Amygdala (tissue), 56 donors: ENCODE data around the gene F12.
"Not testable (repeated sequence)": the region's sequence is repeated elsewhere in the genome, so short reads cannot be mapped to it uniquely, and the experiment has no call there.

Experiments
- DNase-seq, 56 donors: peaks; one replicate each; lab custom pipeline; 2025; lab: John Stamatoyannopoulos, UW

F12 gene

DNA sequence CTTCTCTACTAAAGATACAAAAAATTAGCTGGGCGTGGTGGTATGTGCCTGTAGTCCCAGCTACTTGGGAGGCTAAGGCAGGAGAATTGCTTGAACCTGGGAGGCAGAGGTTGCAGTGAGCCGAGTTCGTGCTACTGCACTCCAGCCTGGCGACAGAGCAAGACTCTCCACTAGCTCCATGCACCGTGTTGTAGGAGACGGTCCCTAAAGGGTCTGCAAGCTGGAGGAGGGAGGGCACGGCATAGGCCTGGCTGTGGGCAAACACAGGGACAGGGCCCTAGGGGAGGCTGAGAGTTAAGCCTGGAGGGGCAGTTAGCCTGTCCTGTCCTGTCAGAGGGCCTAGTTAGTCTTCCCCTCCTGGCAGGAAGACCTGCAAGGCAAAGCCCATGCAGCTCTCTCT is 48.6 kb downstream of the F12 start:
- DNase-seq: not testable (repeated sequence)

DNA sequence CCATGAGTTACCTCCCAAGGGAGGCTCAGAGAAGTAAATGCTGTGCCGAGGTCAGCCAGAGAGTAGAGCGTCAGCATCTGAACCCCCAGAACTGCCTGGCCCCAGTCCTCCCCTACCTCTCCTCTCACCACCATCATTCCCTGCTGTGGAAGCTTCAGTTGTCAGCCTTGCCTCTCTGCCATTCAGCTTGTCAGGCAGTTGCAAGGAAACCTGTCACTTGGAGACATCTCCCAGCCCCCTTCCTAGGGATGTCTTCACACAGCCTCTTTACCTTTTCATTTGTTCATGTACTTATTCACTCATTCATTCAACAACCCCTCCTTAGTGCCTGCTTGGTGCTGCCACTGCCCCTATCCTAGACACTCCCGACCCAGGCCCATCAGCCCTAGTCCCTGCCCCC is 49.5 kb downstream of the F12 start:
- DNase-seq: no peak

DNA sequence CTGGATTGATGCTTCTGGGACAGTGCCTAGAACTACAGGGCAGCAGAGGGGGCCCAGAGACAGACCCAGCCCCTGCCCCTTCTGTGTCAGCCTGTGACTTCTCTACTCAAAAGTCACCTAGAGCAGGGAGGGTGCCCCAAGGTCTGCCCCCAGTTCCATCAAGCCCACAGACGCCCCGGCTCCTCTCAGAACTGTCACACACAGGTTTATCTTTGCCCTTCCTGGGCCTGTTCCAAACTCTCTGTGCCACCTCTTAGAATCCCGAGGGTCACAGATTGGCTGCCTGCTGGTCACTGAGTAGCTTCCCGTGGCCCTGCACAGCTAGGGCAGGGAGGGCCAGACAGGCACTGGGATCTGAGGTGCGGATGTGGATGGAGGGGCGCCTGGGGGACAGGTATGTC is 49.9 kb downstream of the F12 start:
- DNase-seq: no peak

DNA sequence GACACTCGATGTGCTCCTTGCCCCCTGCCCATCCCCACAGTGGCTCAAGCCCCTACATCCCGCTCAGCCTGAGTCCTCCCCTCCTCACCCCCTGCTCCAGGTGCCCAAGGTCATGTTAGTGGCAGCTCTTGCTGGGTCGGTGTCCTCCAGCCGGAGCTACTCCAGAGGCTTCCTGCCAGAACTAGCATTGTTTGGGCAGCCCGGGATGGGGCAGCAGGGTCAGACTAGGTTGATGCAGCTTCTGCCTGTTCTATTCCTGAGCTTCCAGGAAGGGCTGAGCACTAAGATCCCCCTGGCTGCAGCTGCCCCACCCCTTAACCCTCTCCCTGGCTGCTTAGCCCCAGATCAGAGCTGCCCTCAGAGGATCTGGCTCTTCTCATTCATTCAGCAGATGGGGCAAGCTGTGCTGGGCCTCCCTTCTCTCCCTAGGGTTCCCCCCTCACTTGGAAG is 51.0 kb downstream of the F12 start:
- DNase-seq: no peak

DNA sequence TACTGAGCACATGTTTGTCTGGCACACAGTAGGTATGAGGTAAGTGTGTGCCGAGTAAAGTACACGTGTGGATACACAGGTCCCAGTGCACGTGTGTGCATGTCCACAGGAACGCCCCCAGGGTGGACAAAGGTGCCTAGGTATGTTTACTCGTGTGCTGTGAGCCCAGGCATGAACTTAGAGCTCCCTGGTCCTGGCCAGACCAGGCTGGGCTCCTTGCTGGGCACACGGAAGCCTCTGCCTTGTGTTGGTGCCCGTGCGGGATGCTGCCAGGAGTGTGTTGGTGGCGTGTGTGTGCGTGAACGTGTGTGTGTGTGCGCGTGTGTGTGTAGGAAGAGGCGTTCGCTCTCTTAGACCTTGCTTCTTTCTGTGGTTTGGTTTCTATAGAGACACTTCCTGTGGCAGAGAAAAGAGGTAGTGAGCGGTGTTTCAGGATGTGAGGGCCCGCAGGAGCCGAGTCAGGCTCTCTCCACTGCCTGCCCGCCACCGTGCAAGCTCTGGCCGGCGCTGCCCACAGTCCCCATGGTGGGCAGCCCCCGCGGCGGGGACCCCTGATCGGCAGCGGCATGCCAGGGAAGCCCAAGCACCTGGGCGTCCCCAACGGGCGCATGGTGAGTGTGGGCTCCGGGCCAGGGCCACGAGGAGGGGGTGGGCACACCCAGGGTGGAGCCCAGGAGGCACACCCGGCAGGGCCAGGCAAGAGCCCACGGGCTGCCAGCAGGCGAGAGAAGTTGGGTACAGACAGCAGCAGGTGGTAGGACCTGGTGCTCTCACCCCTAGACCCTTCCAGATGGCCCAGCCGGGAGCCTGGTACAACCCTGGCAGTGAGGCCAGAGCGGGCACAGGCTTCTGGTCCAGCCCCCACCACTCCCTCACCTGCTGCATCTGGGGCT is 51.7 kb downstream of the F12 start, which contains the start of gene RGS14:
Gene RGS14 (plus strand): TSS at position 466 of the 893 bp plus-strand sequence. CDS start 101 bp downstream, at position 567.
- peak in 8 of 56 donors; percentile 10 to 45 (median 21) for DNase-seq

DNA sequence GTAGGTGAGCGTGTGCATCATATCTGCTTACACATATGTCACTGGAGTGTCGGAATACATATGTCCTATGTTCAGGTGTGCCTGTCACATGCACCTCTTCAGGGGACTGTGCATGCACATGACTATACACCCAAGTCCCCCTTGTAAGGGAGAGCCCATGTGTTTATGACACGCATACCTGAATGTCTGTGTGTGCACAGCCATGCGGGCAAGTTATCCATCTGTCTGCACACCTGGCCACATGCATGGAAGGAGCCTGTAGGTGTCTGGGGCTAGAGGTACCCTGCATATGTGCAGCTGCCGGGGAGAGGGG is 52.3 kb downstream of the F12 start:
- no peak for DNase-seq

DNA sequence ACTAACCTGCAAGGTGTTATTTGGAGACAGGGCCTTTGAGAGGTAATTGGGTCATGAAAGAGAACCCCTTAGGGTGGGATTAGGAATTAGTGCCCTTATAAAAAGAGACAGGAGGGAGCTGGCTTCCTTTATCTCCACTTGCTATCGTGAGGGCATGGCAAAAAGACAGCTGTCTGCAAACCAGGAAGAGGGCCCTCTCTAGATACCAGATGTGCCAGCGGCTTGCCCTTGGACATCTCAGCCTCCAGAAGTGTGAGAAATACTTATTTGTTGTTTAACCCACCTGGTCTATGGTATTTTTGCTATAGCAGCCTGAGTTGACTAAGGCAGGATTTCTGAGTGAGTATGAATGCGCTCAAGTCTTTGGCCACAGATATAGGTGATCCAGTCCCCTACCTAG is 52.6 kb downstream of the F12 start:
- no peak for DNase-seq

DNA sequence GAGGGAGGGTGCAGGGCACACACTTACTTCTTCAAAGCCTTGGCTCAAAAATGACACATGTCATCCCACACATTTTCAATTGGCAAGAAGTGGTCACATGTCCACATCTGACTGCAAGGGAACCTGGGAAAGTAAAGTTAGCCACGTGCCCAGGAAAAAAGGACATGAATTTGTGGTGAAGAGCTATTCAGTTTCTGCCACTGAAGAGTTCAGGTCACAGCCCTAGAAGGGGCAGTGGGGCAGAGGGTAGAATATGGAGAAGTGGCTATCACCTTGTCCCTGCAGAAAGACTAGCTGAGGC is 53.5 kb downstream of the F12 start:
- no peak for DNase-seq

DNA sequence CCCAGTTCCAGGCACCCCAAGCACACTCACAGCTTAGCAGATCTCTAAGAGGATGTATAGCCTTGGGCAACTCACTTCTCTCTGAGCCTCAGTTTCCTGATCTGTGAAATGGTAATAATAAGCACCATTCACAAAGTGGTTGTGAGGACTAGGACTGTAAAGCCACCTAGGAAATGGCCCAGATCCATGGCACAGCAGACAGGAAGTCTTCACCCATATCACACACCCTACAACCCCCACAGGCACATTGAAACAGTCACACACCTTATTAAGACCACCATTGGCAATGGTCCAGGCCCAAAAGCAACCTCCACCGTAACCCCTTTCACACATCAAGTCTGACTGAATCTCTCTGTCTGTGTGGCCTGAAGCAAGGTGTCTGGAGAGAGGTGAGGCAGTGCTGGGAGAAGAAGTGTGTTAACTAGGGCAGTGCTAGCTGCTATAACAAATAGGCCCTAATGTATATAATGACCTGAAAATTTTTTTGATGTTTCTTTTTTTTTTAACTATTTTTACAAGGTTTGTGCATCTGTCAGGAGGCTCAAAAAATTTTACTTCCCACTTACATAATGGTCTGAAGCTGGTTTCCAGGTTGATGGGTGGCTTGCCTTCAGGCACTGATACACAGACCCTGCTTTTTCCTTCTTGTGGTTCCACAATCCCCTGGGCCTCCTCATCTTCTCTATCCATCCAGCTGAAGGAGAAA is 54.0 kb downstream of the F12 start:
- DNase-seq: no peak

DNA sequence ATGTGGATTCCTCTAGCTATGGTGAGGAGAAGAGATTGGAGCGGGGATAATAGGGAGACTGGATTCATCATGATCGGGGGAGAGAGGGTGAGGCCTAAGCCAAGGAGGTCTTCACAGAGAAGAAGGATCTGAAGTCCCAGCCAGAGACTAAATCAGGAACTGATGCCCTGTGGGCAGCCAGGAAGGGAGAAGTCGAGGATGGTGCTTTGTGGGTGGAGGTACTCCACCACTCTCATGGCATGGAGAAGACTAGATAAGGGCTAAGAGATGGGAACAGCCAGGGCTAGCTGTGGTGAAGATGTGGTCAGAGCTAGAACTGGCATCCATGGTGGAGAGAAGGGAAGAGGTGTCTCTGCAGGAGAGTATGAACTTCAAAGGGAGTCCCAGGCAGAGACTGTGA is 54.7 kb downstream of the F12 start:
- DNase-seq: no peak

DNA sequence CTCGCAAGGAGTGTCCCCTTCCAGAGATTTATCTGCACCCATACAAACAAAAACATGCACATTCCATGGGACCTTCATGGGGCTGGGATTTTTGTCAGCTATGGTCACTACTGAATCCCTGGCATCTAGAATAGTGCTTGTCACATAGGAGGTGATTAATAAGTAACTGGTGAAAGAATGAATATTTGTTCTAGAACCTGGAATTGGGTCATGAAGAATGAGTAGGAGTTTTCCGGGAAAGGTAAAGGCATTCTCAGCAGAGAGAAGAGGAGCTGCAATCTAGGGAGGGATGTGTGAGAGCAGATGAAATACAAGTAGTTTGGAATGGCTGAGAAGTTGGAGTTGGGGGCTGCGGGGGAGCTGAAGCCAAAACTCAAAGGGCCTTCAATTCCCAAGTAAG is 55.1 kb downstream of the F12 start:
- DNase-seq: no peak

DNA sequence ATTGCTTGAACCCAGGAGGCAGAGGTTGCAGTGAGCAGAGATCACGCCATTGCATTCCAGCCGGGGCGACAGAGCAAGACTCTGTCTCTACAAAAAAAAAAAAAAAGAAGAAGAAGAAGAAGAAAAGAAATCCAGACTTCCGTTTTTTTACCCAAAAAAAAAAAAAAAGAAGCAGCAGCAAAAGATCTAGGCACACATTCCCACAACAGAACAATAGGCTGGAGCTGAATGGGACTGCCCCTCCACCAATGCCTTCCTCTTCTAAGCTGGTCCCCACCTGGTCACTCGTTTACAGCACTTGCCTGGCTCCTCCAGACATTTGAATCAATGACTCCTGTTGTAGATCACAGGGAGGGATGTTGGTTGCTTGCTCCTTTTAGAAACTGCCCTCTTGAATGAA is 56.3 kb downstream of the F12 start:
- no peak for DNase-seq
